Testis (tissue), 2 donors: ENCODE measurements around the gene NXT1.

Source experiments
- POLR2A ChIP-seq: fragments of 450-650 bp; IDR thresholded peaks from one replicate; pipeline ENCODE4 v1.6.1; 2017; ENCODE audit warnings: antibody characterized with exemption, mild to moderate bottlenecking, moderate library complexity
- TF ChIP-seq, protein P1 (sequence below), 3 experiments: fragments of 450-650 bp in 2 of 3; fragments of 200-600 bp in 1 of 3; sonication (generic) in 1 of 3; IDR thresholded peaks; one replicate each; pipeline ENCODE4 v1.5.1; 2016 to 2019; ENCODE audit warnings: antibody characterized with exemption in 3 of 3, mild to moderate bottlenecking in 2 of 3, moderate library complexity in 1 of 3

DNA sequence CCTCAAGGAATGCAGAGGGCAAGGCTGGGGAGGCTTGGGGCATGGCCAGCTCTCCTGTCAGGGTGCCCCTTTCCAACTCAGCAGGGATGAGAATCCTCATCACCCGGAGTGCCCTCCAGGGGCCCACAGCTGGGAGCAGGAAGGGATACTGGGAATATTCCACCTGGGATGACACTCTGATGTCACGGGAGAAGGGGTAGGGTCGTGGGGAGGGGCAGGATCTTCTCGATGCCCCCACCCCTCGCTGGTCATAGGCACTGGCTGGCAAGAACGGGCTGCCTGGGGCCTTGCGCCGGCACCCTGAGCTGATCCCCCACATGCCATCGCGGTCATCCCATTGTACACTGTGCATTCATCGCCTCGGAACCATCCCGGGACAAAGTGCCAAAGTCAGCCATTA lies 10.6 kb upstream of the NXT1 start:
- TF ChIP-seq, protein P1, sequence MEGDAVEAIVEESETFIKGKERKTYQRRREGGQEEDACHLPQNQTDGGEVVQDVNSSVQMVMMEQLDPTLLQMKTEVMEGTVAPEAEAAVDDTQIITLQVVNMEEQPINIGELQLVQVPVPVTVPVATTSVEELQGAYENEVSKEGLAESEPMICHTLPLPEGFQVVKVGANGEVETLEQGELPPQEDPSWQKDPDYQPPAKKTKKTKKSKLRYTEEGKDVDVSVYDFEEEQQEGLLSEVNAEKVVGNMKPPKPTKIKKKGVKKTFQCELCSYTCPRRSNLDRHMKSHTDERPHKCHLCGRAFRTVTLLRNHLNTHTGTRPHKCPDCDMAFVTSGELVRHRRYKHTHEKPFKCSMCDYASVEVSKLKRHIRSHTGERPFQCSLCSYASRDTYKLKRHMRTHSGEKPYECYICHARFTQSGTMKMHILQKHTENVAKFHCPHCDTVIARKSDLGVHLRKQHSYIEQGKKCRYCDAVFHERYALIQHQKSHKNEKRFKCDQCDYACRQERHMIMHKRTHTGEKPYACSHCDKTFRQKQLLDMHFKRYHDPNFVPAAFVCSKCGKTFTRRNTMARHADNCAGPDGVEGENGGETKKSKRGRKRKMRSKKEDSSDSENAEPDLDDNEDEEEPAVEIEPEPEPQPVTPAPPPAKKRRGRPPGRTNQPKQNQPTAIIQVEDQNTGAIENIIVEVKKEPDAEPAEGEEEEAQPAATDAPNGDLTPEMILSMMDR (IDR thresholded peaks at IDR 0.05): no peak
- TF ChIP-seq POLR2A: no peak
